GM12865 (cell line): ENCODE data around the gene PSMA1.

ENCODE experiments used
- DNase-seq: peaks from one replicate; pipeline ENCODE4 v3.0.0; 2010; ENCODE audit warnings: low read depth
- H3K4me3 ChIP-seq: 2 replicates; pipeline ENCODE4 v1.5.1; 2011; ENCODE audit warnings: mild to moderate bottlenecking, low read depth, low read length, control low read depth
- TF ChIP-seq, protein P1 (sequence below): IDR thresholded peaks from 2 replicates; pipeline ENCODE4 v1.5.1; 2011; ENCODE audit warnings: low read length, control low read depth, low read depth, inconsistent platforms; ENCODE audit not compliant: insufficient read depth; ENCODE audit errors: missing control alignments

The PSMA1 gene

DNA sequence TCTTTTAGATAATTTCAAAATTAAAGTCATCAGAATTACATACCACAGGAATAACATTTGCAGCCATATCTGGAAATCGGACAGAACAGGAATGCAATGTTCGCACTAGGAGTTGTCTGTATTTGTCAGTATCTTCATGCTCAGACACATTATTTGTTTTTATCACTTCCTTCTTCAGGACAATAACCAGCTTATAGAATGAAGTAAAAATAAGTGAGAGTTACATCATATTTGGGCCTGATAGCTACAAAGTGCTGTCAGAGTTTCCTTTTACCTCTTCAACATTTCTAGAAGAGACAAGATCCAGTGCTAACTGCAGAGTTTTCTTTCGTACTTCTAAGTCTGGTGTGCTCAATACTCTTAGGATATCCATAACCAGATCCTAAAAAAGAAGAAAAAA is 39.5 kb downstream of the PSMA1 start:
- no peak overlapping the region for H3K4me3 ChIP-seq
- no peak for DNase-seq

DNA sequence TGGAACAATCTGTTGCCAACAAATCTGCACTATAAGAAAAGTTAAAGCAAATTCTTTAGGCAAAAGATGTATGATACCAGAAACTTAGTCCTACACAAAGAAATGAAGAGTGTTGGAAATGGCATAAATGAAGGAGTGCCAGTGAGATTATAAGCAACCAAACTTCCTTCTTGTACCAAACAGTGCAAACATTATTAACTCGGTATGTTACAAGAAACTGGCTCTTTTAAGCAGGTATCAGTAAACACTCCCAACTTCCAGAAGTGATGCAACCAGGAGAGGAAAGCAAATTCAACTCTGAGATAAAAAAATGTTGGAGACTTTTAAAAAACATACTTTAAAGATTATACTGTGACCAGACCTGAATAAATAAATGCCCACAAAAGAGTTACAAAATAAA is 49.1 kb downstream of the PSMA1 start:
- no peak for DNase-seq
- no peak overlapping the region for H3K4me3 ChIP-seq
- TF ChIP-seq, protein P1, sequence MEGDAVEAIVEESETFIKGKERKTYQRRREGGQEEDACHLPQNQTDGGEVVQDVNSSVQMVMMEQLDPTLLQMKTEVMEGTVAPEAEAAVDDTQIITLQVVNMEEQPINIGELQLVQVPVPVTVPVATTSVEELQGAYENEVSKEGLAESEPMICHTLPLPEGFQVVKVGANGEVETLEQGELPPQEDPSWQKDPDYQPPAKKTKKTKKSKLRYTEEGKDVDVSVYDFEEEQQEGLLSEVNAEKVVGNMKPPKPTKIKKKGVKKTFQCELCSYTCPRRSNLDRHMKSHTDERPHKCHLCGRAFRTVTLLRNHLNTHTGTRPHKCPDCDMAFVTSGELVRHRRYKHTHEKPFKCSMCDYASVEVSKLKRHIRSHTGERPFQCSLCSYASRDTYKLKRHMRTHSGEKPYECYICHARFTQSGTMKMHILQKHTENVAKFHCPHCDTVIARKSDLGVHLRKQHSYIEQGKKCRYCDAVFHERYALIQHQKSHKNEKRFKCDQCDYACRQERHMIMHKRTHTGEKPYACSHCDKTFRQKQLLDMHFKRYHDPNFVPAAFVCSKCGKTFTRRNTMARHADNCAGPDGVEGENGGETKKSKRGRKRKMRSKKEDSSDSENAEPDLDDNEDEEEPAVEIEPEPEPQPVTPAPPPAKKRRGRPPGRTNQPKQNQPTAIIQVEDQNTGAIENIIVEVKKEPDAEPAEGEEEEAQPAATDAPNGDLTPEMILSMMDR = no peak

More for the DNA sequence above, 39.5 kb downstream of the PSMA1 start:
- TF ChIP-seq, protein P1 = no peak

DNA sequence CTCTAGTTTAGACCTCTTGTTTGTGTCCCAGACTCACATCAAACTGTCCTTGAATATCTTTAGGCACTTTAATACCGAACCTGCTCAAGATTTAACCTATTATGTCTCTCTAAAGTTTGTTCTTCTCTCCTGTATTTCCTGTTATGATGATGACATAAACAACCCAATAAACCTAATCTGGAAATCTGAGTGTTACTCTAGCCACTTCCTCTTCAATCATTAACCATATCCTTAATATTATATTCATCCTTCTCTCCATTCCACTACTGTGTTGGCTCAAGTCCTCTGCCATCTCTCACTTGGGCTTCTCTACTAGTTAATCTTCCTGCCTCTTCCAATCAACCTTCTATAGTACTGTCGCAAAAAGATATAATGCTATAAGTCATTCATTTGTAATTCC is 56.6 kb downstream of the PSMA1 start:
- TF ChIP-seq, protein P1 = no peak
- no peak for DNase-seq

DNA sequence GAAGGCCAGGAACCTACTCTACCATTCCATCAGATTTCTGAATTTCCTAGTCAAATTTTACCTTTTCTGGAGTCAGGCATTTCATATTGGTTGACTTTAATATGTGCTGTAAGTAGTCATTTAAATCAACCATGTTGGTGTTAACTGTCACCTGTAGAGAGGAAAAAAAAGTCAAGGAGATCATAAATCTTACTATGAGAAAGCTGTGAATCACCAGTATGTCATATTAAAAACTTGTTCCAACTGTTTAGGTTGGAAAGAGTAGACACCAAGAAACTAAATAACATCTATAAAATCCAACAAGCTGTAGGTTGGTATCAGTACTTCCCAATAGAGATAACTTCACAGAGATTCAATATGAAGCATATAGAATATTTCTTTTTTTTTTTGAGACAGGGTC is 60.0 kb downstream of the PSMA1 start:
- DNase-seq = no peak
- TF ChIP-seq, protein P1 = no peak
- no peak overlapping the region for H3K4me3 ChIP-seq

More for the DNA sequence above, 56.6 kb downstream of the PSMA1 start:
- H3K4me3 ChIP-seq = no peak overlapping the region

DNA sequence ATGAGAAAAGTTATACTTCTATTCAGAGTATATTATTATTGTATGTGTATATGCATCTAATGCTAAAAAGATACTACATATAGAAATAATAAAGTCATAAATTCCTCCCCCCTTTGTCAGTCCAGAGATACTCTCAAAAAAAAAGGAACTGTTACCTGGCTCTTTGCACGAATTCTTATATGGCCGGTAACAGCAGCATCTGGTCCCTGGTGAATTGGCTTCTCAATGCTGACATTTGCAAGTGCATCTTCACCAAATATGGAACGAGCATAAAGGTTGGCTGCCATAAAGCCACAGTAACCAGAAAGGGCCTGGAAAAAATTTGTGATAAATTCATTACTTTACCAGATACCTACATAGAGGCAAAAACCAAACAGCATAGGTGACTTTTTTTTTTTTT is 61.8 kb downstream of the PSMA1 start:
- DNase-seq = no peak
- TF ChIP-seq, protein P1 = no peak
- H3K4me3 ChIP-seq = no peak overlapping the region

DNA sequence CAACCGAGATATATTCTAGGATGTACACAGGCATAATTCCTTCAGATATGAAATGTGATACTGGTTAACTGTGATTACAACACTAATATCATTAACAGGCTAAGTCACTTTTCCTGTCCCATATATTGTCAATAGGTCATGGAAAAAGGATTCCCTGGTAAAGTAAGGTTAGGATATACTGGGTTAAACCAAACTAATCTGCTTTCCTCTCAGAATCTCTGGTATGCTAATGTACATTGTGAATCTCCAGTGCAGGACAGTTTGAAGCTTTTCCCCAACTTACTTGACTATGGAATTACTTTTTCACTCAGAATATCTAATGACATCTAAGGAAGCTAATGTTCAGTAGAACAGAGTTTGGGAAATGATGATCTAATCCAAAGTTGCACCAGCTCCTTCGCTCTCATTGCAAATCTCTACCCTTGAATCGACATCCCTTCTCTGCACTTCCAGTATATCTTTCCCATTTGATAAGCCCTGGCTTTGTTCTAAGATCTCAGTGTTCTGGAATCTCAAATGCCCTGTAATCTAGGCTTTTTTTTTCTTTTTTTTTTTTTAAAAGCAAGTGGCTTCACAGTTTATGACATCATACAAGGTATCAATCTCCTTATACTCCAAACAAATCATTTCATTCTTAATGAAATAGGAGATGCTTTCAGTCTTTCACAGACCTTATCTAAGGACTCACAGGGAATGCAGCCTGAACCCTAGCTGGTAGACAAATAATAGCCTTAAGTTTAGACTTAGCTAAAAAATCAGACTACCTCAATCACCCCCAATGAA is 64.3 kb downstream of the PSMA1 start:
- no peak for DNase-seq
- TF ChIP-seq, protein P1 = no peak
- no peak overlapping the region for H3K4me3 ChIP-seq
